ENCODE results near the gene AOAH.

- TF ChIP-seq CTCF (conservative IDR thresholded peaks at IDR 0.05; ENCODE audit: low read depth, low read length) = no peak
- TF ChIP-seq EZH2 (IDR thresholded peaks at IDR 0.05; ENCODE audit: borderline replicate concordance, low read depth, low read length, poor library complexity, severe bottlenecking) = no peak
Measured at GRCh38 chr7:36509962-36510361, 214.3 kb downstream of the AOAH start.
